Right hindlimb (tissue), 1 donor: Measurements from ENCODE around the gene ARL5C.

Experiments used
- DNase-seq: peaks from one replicate; pipeline ENCODE4 v3.0.0-alpha.2; 2018

The ARL5C gene

GRCh38 chr17:39166437-39167335, 725 bp upstream of the ARL5C start:
- DNase-seq = no peak

GRCh38 chr17:39165178-39165840, 652 bp downstream of the ARL5C start:
- no peak for DNase-seq

GRCh38 chr17:39164675-39165143, 1.3 kb downstream of the ARL5C start:
- DNase-seq = peak; percentile 93

- no peak for DNase-seq
Observed at GRCh38 chr17:39161962-39162361, 4.0 kb downstream of the ARL5C start.

DNA sequence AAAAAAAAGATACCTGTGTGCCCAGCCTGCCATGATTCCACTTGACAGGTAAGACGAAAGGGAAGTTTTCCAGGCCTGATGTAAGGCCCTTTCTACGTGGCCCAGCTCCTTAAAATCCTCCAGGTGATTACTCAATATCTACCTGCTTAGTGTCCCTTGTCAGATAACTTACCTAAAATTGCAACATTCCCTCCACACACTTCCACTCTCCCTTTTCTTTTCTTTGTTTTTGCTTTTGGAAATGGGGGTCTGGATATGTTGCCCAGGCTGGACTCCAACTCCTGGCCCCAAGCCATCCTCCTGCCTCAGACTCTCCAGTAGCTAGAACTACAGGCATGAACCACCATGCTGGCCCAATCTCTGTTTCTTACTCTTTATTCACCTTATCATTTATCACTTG, 7.3 kb downstream of the ARL5C start:
- DNase-seq = no peak

DNA sequence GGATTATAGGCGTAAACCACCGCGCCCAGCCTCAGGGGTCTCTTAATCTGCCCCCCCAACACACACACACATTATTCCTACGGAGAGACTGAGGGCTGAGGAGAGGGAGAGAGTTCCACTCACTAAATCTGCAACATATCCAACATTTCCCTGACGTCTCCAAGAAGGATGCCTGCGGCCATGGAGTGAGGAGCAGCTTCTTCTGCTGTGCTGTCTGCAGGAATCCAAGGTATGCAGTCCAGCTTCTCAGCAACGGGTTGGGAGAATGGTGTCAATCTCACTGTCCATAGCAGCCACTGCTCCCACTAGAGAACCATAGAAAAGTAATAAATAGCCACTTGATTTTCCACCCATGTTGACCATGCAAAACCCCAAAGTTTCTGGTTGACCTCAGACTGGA, 9.5 kb downstream of the ARL5C start:
- DNase-seq = no peak

DNA sequence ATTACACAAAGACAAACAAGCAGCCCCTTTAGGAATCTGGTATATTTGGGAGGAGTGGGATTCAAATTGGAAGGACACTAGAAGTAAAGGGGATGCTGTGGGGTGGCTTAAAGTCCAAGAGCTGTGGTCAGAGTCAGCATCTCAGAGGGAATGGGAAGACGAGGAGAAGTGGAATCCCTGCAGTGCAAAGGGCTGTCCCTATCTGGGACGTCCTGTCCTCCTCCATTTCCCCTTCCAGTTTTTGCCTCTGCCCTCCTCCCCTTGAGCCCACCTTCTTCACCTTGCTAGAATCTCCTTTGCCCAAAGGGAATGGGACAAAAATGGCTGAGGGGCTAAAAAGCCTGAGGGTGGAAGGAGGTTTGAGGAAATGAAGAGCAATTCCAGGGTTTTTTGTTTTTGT, 10.3 kb downstream of the ARL5C start:
- no peak for DNase-seq

- peak; percentile 96 for DNase-seq
Observed at GRCh38 chr17:39153599-39154051, 12.3 kb downstream of the ARL5C start.

GRCh38 chr17:39151943-39152818, 13.8 kb downstream of the ARL5C start:
- no peak for DNase-seq

GRCh38 chr17:39151150-39151942, 14.6 kb downstream of the ARL5C start, which contains the start of gene PLXDC1:
Gene PLXDC1, minus strand, starts transcription at chr17:39151637. Its CDS starts 200 bp downstream, at chr17:39151437.
- no peak for DNase-seq

- DNase-seq = no peak
Observed at GRCh38 chr17:39150795-39151149, 15.2 kb downstream of the ARL5C start.

- DNase-seq = no peak
Observed at GRCh38 chr17:39150104-39150634, 15.8 kb downstream of the ARL5C start.

- no peak for DNase-seq
Observed at GRCh38 chr17:39147221-39148185, 18.5 kb downstream of the ARL5C start.

- DNase-seq = no peak
Observed at GRCh38 chr17:39146273-39146672, 19.7 kb downstream of the ARL5C start.

GRCh38 chr17:39145143-39145542, 20.8 kb downstream of the ARL5C start:
- no peak for DNase-seq

GRCh38 chr17:39144416-39144840, 21.5 kb downstream of the ARL5C start:
- DNase-seq = peak; percentile 96

GRCh38 chr17:39143552-39144093, 22.3 kb downstream of the ARL5C start:
- DNase-seq = peak; percentile 85

DNA sequence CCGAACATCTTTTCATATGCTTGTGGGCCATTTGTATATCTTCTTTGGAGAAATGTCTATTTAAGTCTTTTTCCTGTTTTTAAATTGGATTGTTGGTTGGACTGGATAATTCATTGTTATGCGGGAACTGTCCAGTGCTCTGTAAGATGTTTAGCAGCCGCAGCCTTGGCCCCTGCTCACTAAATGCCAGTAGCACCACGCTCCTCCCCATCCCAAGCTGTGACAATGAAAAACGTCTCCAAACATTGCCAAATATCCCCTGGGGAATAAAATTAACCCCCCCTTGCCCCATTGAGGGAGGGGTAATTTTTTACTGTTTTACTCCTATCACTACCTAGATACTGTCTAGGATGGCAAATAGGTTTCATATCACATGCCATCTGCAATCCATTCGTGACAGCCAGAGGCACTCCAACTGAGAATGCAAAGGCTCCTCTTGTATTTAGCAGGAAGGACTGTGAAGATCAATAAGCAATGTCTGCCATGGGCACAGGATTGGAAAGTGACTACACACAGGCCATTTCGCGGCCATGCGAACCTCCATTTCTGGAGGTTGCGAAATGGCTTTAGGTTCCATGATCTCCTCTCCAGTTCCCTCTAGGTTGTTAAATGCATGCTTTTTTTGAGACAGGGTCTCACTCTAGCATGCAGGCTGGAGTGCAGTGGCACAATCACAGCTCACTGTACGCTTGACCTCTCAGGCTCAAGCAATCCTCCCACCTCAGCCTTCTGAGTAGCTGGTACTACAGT, 23.9 kb downstream of the ARL5C start:
- no peak for DNase-seq

GRCh38 chr17:39141294-39141693, 24.7 kb downstream of the ARL5C start:
- DNase-seq = no peak
